ENCODE data around the gene ZNF324.

DNA sequence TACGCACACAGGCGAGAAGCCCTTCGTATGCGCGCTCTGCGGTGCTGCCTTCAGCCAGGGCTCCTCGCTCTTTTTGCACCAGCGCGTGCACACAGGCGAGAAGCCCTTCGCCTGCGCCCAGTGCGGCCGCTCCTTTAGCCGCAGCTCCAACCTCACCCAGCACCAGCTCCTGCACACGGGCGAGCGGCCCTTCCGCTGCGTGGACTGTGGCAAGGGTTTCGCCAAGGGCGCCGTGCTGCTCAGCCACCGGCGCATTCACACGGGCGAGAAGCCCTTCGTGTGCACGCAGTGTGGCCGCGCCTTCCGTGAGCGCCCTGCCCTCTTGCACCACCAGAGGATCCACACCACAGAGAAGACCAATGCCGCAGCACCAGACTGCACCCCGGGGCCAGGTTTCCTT is 10.8 kb upstream of the ZNF324 start:
- TF ChIP-seq, protein P1, sequence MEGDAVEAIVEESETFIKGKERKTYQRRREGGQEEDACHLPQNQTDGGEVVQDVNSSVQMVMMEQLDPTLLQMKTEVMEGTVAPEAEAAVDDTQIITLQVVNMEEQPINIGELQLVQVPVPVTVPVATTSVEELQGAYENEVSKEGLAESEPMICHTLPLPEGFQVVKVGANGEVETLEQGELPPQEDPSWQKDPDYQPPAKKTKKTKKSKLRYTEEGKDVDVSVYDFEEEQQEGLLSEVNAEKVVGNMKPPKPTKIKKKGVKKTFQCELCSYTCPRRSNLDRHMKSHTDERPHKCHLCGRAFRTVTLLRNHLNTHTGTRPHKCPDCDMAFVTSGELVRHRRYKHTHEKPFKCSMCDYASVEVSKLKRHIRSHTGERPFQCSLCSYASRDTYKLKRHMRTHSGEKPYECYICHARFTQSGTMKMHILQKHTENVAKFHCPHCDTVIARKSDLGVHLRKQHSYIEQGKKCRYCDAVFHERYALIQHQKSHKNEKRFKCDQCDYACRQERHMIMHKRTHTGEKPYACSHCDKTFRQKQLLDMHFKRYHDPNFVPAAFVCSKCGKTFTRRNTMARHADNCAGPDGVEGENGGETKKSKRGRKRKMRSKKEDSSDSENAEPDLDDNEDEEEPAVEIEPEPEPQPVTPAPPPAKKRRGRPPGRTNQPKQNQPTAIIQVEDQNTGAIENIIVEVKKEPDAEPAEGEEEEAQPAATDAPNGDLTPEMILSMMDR (IDR thresholded peaks at IDR 0.05; ENCODE audit: low read depth, low read length), result no peak
- TF ChIP-seq EZH2phosphoT487 (IDR thresholded peaks at IDR 0.05; ENCODE audit: low read depth), result no peak

Measured in OCI-LY3 (cell line).